PC-3 (cell line): ENCODE results near the gene EDEM3. TPM values are rescaled to one million over a fixed set of nuclear protein-coding genes. Genes with fewer than 3 reads are reported as not detected.

ENCODE experiments used
- ATAC-seq: fragments of 200-7000 bp; cut with Tn5 transposase; 2 replicates; pipeline ENCODE4 v1.9.1; 2020; ENCODE audit warnings: mild to moderate bottlenecking, moderate library complexity
- BruUV-seq: library from RNA; stranded (reverse); fragments of 400-500 nt; replicated peaks from 2 replicates; lab custom pipeline; 2021; lab: Mats Ljungman, UMichigan
- CTCF ChIA-PET: fragments of 300-600 bp; sonication (Branson Sonifier 250); formaldehyde crosslinking; loops from one replicate; lab custom pipeline; 2022; ENCODE audit warnings: antibody characterized with exemption; lab: Charles Lee
- POLR2A ChIA-PET: fragments of 300-600 bp; sonication (Branson Sonifier 250); formaldehyde crosslinking; loops from one replicate; lab custom pipeline; 2022; ENCODE audit warnings: antibody characterized with exemption; ENCODE audit not compliant: unreplicated experiment; lab: Charles Lee
- DNase-seq: peaks from one replicate; pipeline ENCODE4 v3.0.0-alpha.2; 2015
- H2AFZ ChIP-seq: fragments of 300-600 bp; sonication (generic); 2 replicates; pipeline ENCODE4 v1.6.0; 2016; ENCODE audit warnings: antibody characterized with exemption, low read length
- H3F3A ChIP-seq: fragments of 300-600 bp; sonication (generic); one replicate; pipeline ENCODE4 v1.6.0; 2017; ENCODE audit warnings: antibody characterized with exemption, low read length, control low read depth, mild to moderate bottlenecking; ENCODE audit not compliant: unreplicated experiment
- H3K27ac ChIP-seq: fragments of 300-600 bp; sonication (generic); 2 replicates; pipeline ENCODE4 v1.5.1; 2016; ENCODE audit warnings: mild to moderate bottlenecking, low read length
- H3K27me3 ChIP-seq: fragments of 300-600 bp; sonication (generic); 2 replicates; pipeline ENCODE4 v1.6.1; 2016; ENCODE audit warnings: low read length, mixed read lengths
- H3K36me3 ChIP-seq: fragments of 300-600 bp; sonication (generic); 2 replicates; pipeline ENCODE4 v1.6.1; 2016; ENCODE audit warnings: low read depth, mixed run types, low read length, mixed read lengths
- H3K4me1 ChIP-seq: fragments of 300-600 bp; sonication (generic); 2 replicates; pipeline ENCODE4 v1.5.1; 2016; ENCODE audit warnings: low read length; ENCODE audit not compliant: insufficient read depth
- H3K4me2 ChIP-seq: fragments of 300-600 bp; sonication (generic); 2 replicates; pipeline ENCODE4 v1.6.0; 2016; ENCODE audit warnings: low read length
- H3K4me3 ChIP-seq: fragments of 300-600 bp; sonication (generic); 2 replicates; pipeline ENCODE4 v1.5.1; 2016; ENCODE audit warnings: mild to moderate bottlenecking, low read length, mixed read lengths
- H3K79me2 ChIP-seq: fragments of 300-600 bp; sonication (generic); 2 replicates; pipeline ENCODE4 v1.6.1; 2017; ENCODE audit warnings: low read length, mixed read lengths
- H3K9ac ChIP-seq: fragments of 300-600 bp; sonication (generic); 2 replicates; pipeline ENCODE4 v1.6.0; 2016; ENCODE audit warnings: mild to moderate bottlenecking, low read length
- H3K9me2 ChIP-seq: fragments of 300-600 bp; sonication (generic); replicated peaks from 2 replicates; pipeline ENCODE4 v1.6.1; 2016; ENCODE audit warnings: mixed run types, low read length, mixed read lengths
- H3K9me3 ChIP-seq: fragments of 300-600 bp; sonication (generic); 2 replicates; pipeline ENCODE4 v1.6.1; 2016; ENCODE audit warnings: low read length, mixed read lengths
- H4K20me1 ChIP-seq: fragments of 300-600 bp; sonication (generic); 2 replicates; pipeline ENCODE4 v1.6.1; 2016; ENCODE audit warnings: low read length, mixed read lengths
- CTCF ChIP-seq: fragments of 300-600 bp; sonication (generic); conservative IDR thresholded peaks from 2 replicates; pipeline ENCODE4 v1.5.1; 2017; ENCODE audit warnings: antibody characterized with exemption, low read depth, mild to moderate bottlenecking, low read length
- EZH2 ChIP-seq: fragments of 300-600 bp; sonication (generic); IDR thresholded peaks from one replicate; pipeline ENCODE4 v1.6.1; 2017; ENCODE audit warnings: antibody characterized with exemption, mild to moderate bottlenecking, low read length; ENCODE audit not compliant: unreplicated experiment
- EZH2phosphoT487 ChIP-seq: fragments of 300-600 bp; sonication (generic); IDR thresholded peaks from 2 replicates; pipeline ENCODE4 v1.6.1; 2018; ENCODE audit warnings: mild to moderate bottlenecking, antibody characterized with exemption, low read length, borderline replicate concordance
- intact Hi-C: fragments of 100-400 bp; cut with micrococcal nuclease; formaldehyde crosslinking; loops from 2 replicates; pipeline ENCODE4 v1.9.0; 2023
- total RNA-seq: library from RNA; depleted of rRNA; stranded (reverse); fragments of >200 nt; gene quantifications from 2 replicates; pipeline ENCODE4 v1.2.3, GENCODE V29; 2014

EDEM3 gene
- total RNA-seq, 1 experiment from 2014 or later: 16.2 TPM

GRCh38 chr1:184691719-184692324, 62.8 kb downstream of the EDEM3 start:
- Histone ChIP-seq H3K9me3 (no peaks in the 10 kb centered on the region), H3K27ac (no peak overlapping the region), H3F3A (no peaks in the 10 kb centered on the region), H3K4me1 (no peaks in the 10 kb centered on the region), H3K4me3 (no peak overlapping the region), H3K9me2 (no peaks in the 10 kb centered on the region), H4K20me1 (no peaks in the 10 kb centered on the region), H3K9ac (no peak overlapping the region), H3K36me3 (no peaks in the 10 kb centered on the region; the same call in 1 of the 2 replicates), H3K27me3 (no peaks in the 10 kb centered on the region), H3K4me2 (no peak overlapping the region), H2AFZ (no peak overlapping the region), H3K79me2 (no peaks in the 10 kb centered on the region)
- no TSS peak for BruUV-seq
- intact Hi-C loops: loop anchor here (10.0 kb wide), 2 partner anchors 307 to 617 kb away; partner anchors contain the start of gene C1orf21
- ChIA-PET CTCF (interaction anchor here (0.8 kb wide), 1 partner anchor 449 kb away, joined by 6 read pairs; no protein-coding TSS in a partner anchor), POLR2A (no interaction called here)
- TF ChIP-seq CTCF: peak; percentile 74
- no peak for TF ChIP-seq EZH2
- DNase-seq (peak; percentile 53), ATAC-seq (no peak; the same call in 1 of the 2 replicates)

GRCh38 chr1:184686540-184686939, 68.1 kb downstream of the EDEM3 start:
- no peak for TF ChIP-seq CTCF
- BruUV-seq: no TSS peak
- no peaks in the 10 kb centered on the region for H4K20me1 ChIP-seq
- H3F3A ChIP-seq: no peaks in the 10 kb centered on the region
- no peaks in the 10 kb centered on the region for H3K9me3 ChIP-seq
- no peaks in the 10 kb centered on the region for H3K36me3 ChIP-seq
- H2AFZ ChIP-seq: no peak overlapping the region
- no peak overlapping the region for H3K4me2 ChIP-seq
- no peaks in the 10 kb centered on the region for H3K4me1 ChIP-seq
- no peaks in the 10 kb centered on the region for H3K79me2 ChIP-seq
- intact Hi-C loops: no loop called here
- ChIA-PET POLR2A (no interaction called here), CTCF (no interaction called here)
- H3K27me3 ChIP-seq: no peaks in the 10 kb centered on the region
- DNase-seq (no peak), ATAC-seq (no peak)
- H3K9me2 ChIP-seq: no peaks in the 10 kb centered on the region
- no peak overlapping the region for H3K9ac ChIP-seq
- H3K27ac ChIP-seq: no peak overlapping the region
- no peak overlapping the region for H3K4me3 ChIP-seq

GRCh38 chr1:184685116-184685515, 69.5 kb downstream of the EDEM3 start:
- Histone ChIP-seq H3K79me2 (no peaks in the 10 kb centered on the region), H3K4me3 (no peak overlapping the region), H3K4me2 (no peak overlapping the region), H2AFZ (no peak overlapping the region), H3K27me3 (no peaks in the 10 kb centered on the region), H3K9ac (no peak overlapping the region), H3K27ac (no peak overlapping the region), H3K9me3 (no peaks in the 10 kb centered on the region), H3F3A (no peaks in the 10 kb centered on the region), H3K36me3 (no peaks in the 10 kb centered on the region), H4K20me1 (no peaks in the 10 kb centered on the region), H3K4me1 (no peaks in the 10 kb centered on the region), H3K9me2 (no peaks in the 10 kb centered on the region)
- POLR2A ChIA-PET: no interaction called here
- TF ChIP-seq EZH2phosphoT487: no peak
- TF ChIP-seq CTCF: no peak
- no peak for TF ChIP-seq EZH2
- DNase-seq (no peak), ATAC-seq (no peak)
- intact Hi-C loops: no loop called here
- BruUV-seq: no TSS peak
- CTCF ChIA-PET: no interaction called here
